SU-DHL-6 (cell line): ENCODE data around the gene GPR68.

Experiments
- CTCF ChIP-seq: fragments of 200-600 bp; sonication (generic); IDR thresholded peaks from one replicate; pipeline ENCODE4 v1.5.1; 2017; ENCODE audit warnings: antibody characterized with exemption, mild to moderate bottlenecking, low read length, moderate library complexity; ENCODE audit not compliant: insufficient read depth, poor library complexity, severe bottlenecking
- EZH2phosphoT487 ChIP-seq: fragments of 200-600 bp; sonication (generic), shearing (Covaris generic); conservative IDR thresholded peaks from 2 replicates; pipeline ENCODE4 v1.6.1; 2018; ENCODE audit warnings: mild to moderate bottlenecking, antibody characterized with exemption, low read length, moderate library complexity, mixed read lengths

- TF ChIP-seq EZH2phosphoT487 (no peak), CTCF (no peak)
Measured at GRCh38 chr14:91264151-91265150, 19.9 kb upstream of the GPR68 start.
